ENCODE results near the gene DNAJB4. TPM values are rescaled to one million over a fixed set of nuclear protein-coding genes. Genes with fewer than 3 reads are reported as not detected.
A peak's percentile ranks its signal among the peaks of the same experiment; 100 is the strongest.

The DNAJB4 gene
- total and polyA plus RNA-seq, 2 experiments from 2014 or later: 12.4 to 12.9 TPM

DNA sequence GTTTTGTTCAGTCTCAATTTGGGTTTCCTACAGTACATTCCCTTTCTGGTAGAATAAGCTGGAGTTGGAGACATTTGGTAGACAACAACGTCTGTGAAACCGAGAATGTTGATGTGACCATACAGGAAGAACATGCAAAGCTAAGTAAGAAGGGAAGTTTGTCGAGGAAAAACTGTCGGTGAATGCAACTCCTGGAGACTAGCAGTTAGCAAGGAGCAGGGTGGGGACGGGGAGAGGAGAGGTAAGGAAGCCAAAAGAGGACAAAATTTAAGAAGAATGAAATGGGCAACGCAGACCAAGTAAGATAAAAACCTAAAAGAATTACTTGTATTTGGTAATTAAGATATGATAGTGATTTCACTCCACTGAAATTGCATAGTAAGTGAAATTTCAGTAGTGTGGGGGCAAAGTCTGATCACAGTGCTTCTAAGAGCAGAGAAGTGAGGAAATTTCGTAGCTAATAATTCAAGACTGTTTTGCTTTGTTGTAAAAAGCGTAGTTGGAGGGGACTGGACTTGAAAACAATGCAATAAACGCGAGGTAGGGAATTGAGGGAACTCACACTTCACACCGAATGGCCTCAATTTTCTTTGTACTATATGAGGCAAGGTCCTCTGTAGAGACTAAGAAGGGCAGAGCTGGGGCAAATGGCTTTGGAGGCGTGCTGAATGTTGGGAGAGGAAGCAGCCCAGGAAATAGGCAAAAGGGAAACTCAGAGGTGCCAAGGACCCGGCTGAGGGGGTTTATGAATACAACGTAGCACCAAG is 40.2 kb downstream of the DNAJB4 start:
- Mint-ChIP-seq H3K4me3 (peak overlapping the region; percentile 91), H3K27ac (no peak overlapping the region), H3K4me1 (peaks cover 25% of the 10 kb centered on the region), H3K27me3 (ENCODE audit: insufficient read depth, low read depth, poor library complexity) (peaks cover 23% of the 10 kb centered on the region), H3K36me3 (ENCODE audit: low read depth) (no peaks in the 10 kb centered on the region), H3K9me3 (no peaks in the 10 kb centered on the region)
- Histone ChIP-seq H3K79me2 (replicated peaks; ENCODE audit: insufficient read depth) (no peaks in the 10 kb centered on the region), H3K27ac (ENCODE audit: low read depth) (no peak overlapping the region), H2AFZ (peak overlapping the region; percentile 99), H3K4me3 (peak overlapping the region; percentile 74), H4K20me1 (replicated peaks; ENCODE audit: insufficient read depth) (no peaks in the 10 kb centered on the region), H3K36me3 (ENCODE audit: insufficient read depth) (no peaks in the 10 kb centered on the region), H3K4me2 (peak overlapping the region; percentile 94), H3K4me1 (ENCODE audit: insufficient read depth) (peaks cover 22% of the 10 kb centered on the region), H3K27me3 (ENCODE audit: insufficient read depth) (peaks cover 42% of the 10 kb centered on the region), H3K9me2 (ENCODE audit: insufficient read depth) (no peaks in the 10 kb centered on the region), H3F3A (replicated peaks; ENCODE audit: low read depth) (0 out of 2 replicates have a peak, but pooled peaks cover 4% of the 10 kb centered on the region)
- peak; percentile 20 for ATAC-seq
- TF ChIP-seq ZNF331 (CRISPR knock-in tag; IDR thresholded peaks at IDR 0.05; ENCODE audit: low read depth): no peak
- TF ChIP-seq POLR2AphosphoS5 (IDR thresholded peaks at IDR 0.05; ENCODE audit: low read depth): no peak
- TF ChIP-seq CREB1 (CRISPR knock-in tag; IDR thresholded peaks at IDR 0.05; ENCODE audit: low read depth): no peak
- peak; percentile 50 for DNase-seq (ENCODE audit: low spot score)

GRCh38 chr1:78045563-78045925 is 40.8 kb downstream of the DNAJB4 start:
- no peak for ATAC-seq
- Mint-ChIP-seq H3K4me1 (peaks cover 25% of the 10 kb centered on the region), H3K27me3 (ENCODE audit: insufficient read depth, low read depth, poor library complexity) (peaks cover 23% of the 10 kb centered on the region), H3K36me3 (ENCODE audit: low read depth) (no peaks in the 10 kb centered on the region), H3K4me3 (peak overlapping the region; percentile 91), H3K27ac (no peak overlapping the region), H3K9me3 (no peaks in the 10 kb centered on the region)
- peaks cover 42% of the 10 kb centered on the region for H3K27me3 ChIP-seq (ENCODE audit: insufficient read depth)
- H2AFZ ChIP-seq: peak overlapping the region; percentile 99
- H3K36me3 ChIP-seq (ENCODE audit: insufficient read depth): no peaks in the 10 kb centered on the region
- H4K20me1 ChIP-seq (replicated peaks; ENCODE audit: insufficient read depth): no peaks in the 10 kb centered on the region
- H3K27ac ChIP-seq (ENCODE audit: low read depth): no peak overlapping the region
- no peak for DNase-seq (ENCODE audit: low spot score)
- no peaks in the 10 kb centered on the region for H3K79me2 ChIP-seq (replicated peaks; ENCODE audit: insufficient read depth)
- H3K4me3 ChIP-seq: peak overlapping the region; percentile 74
- peak overlapping the region; percentile 94 for H3K4me2 ChIP-seq
- H3K9me2 ChIP-seq (ENCODE audit: insufficient read depth): no peaks in the 10 kb centered on the region
- peaks cover 22% of the 10 kb centered on the region for H3K4me1 ChIP-seq (ENCODE audit: insufficient read depth)
- H3F3A ChIP-seq (replicated peaks; ENCODE audit: low read depth): 0 out of 2 replicates have a peak, but pooled peaks cover 4% of the 10 kb centered on the region
- no peak for TF ChIP-seq JUNB (IDR thresholded peaks at IDR 0.05; ENCODE audit: unreplicated experiment)
- no peak for TF ChIP-seq STAT1 (IDR thresholded peaks at IDR 0.05; ENCODE audit: unreplicated experiment)
- no peak for TF ChIP-seq CTCF (conservative IDR thresholded peaks at IDR 0.05; ENCODE audit: low read depth in 2 of 2)
- 0 out of 2 replicates have a peak, but pooled peaks have one; percentile 22 for TF ChIP-seq ETS1 (IDR thresholded peaks at IDR 0.05)

All from GM23338 (cell line).